ENCODE data around the gene WNT7A. TPM values are rescaled to one million over a fixed set of nuclear protein-coding genes. Genes with fewer than 3 reads are reported as not detected.
A peak's percentile ranks its signal among the peaks of the same experiment; 100 is the strongest.

WNT7A gene
- total RNA-seq, 6 donors from 2014 or later = 1.0 to 12.2 (median 6.8) TPM

DNA sequence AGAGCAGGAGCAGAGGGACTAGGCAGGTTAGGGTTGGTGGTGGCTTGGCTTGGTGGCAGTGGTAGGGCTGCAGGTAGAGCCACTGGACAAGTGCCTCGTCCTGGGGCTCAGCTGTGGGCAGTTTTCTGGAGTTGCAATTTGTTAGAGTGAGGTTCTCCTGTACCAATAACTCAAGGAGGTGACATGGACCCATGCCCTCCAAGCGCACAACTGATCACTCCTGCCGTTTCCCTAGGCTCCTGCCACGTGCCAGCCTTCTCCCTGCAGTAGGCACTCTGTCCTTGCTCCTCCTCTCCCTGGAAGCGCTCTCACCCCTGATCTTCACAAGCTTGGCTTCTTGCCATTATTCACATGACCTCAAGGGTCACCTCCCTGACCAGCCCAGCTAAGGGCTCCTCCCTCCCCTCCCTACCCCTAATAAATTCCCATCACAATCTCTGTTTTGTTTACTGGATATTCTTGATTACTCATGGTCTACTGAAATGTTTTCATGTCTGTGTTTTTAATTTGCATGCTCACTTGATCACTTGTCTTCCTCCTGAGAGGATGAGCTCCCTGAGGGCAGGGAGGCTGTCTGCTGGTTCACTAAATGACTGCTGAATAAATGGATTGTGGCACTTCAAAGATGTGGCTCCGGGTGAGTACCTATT, 3.3 kb downstream of the WNT7A start:
- Histone ChIP-seq H3K36me3 (no peaks in the 10 kb centered on the region), H3K27ac (no peak overlapping the region), H3K4me1 (peaks cover 26 to 34% (median 32%) of the 10 kb centered on the region in 4 donors), H3K27me3 (peaks cover under 1 to 44% (median 20%) of the 10 kb centered on the region in 4 donors), H3K4me3 (no peak overlapping the region), H3K9me3 (no peaks in the 10 kb centered on the region)
- 62 to 70% methylated on average over 5 to 6 of the region's 6 CpGs for WGBS, 2 donors
- TF ChIP-seq, protein P1, sequence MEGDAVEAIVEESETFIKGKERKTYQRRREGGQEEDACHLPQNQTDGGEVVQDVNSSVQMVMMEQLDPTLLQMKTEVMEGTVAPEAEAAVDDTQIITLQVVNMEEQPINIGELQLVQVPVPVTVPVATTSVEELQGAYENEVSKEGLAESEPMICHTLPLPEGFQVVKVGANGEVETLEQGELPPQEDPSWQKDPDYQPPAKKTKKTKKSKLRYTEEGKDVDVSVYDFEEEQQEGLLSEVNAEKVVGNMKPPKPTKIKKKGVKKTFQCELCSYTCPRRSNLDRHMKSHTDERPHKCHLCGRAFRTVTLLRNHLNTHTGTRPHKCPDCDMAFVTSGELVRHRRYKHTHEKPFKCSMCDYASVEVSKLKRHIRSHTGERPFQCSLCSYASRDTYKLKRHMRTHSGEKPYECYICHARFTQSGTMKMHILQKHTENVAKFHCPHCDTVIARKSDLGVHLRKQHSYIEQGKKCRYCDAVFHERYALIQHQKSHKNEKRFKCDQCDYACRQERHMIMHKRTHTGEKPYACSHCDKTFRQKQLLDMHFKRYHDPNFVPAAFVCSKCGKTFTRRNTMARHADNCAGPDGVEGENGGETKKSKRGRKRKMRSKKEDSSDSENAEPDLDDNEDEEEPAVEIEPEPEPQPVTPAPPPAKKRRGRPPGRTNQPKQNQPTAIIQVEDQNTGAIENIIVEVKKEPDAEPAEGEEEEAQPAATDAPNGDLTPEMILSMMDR (IDR thresholded peaks at IDR 0.05) = no peak
- TF ChIP-seq POLR2A (IDR thresholded peaks at IDR 0.05) (no peak), POLR2AphosphoS5 (IDR thresholded peaks at IDR 0.05) (no peak), EP300 (IDR thresholded peaks at IDR 0.05) (no peak)
- ATAC-seq (ENCODE audit: low FRiP score in 2 of 2) (no peak), DNase-seq (no peak)

DNA sequence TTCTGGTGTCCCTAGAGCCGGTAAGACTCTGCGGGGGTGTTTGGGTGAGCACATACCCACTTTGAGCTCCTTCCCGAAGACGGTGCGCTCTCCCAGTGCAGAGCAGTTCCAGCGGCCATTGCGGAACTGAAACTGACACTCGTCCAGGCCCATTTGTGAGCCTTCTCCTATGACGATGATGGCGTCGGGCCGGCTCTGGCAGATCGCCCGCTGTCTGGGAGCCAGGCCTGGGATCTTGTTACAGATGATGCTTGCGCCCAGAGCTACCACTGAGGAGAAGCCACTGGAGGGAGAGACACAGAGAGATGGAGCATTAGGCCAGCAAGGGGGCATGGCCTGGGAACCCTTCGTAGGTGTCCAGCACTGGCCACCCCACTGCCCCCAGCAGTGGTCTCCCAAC, 5.0 kb downstream of the WNT7A start:
- Histone ChIP-seq H3K27ac (no peak overlapping the region), H3K4me1 (peaks cover 18 to 23% (median 22%) of the 10 kb centered on the region in 4 donors), H3K4me3 (no peak overlapping the region), H3K9me3 (peaks cover 0 to 7% (median 6%) of the 10 kb centered on the region in 4 donors), H3K36me3 (no peaks in the 10 kb centered on the region), H3K27me3 (peaks cover 0 to 32% (median 14%) of the 10 kb centered on the region in 4 donors)
- ATAC-seq (ENCODE audit: low FRiP score in 2 of 2) (no peak), DNase-seq (peak in 1 of 2 donors; percentile 65)
- TF ChIP-seq POLR2A (IDR thresholded peaks at IDR 0.05) (no peak), POLR2AphosphoS5 (IDR thresholded peaks at IDR 0.05) (no peak), EP300 (IDR thresholded peaks at IDR 0.05) (no peak)
- TF ChIP-seq, protein P1 (IDR thresholded peaks at IDR 0.05) = no peak
- 72 to 82% methylated on average over 8 to 16 of the region's 16 CpGs for WGBS, 2 donors

DNA sequence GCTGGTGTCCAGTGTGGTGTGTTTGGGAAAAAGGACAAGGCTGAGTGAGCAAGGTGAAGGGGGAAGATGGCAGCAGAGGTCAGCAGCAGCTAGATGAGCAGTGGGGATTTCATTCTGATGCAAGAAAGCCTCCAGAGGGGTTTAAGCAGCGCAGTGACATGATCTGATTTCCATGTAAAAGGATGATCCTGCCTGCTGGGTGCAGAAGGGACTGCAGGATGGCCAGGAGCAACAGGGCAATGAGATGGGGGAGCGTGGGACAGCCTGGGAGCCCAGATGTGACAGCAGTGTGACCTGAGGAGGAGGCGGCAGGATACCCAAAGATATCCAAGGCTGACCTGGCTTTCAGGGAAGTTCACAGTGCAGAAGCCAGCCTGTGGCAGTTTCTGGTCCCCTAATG, 6.1 kb downstream of the WNT7A start:
- 30 to 60% methylated on average over 3 of the region's 3 CpGs for WGBS, 2 donors
- no peak for ATAC-seq (ENCODE audit: low FRiP score in 2 of 2)
- peaks cover 0 to 23% (median 6%) of the 10 kb centered on the region in 4 donors for H3K27me3 ChIP-seq

DNA sequence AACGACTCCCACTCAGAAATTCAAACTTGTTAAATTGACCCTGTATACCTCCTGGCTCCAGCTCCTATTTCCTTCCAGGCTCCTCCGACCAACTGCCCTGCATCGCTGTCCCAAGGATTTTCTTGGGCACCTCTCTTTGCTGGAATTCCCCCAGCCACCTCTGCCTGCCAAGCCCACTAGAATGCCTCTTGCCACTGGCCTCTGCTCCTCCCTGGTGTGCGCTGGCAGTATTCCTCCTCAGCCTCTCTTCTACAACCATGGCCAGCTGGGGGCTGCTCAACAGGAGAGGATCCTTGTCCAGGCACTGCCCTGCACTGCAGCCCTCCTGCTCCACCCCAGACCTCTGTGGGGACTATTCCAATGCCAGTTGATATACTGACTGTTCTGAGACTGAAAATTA, 7.4 kb downstream of the WNT7A start:
- DNase-seq (no peak), ATAC-seq (ENCODE audit: low FRiP score in 2 of 2) (no peak)
- TF ChIP-seq, protein P1 (IDR thresholded peaks at IDR 0.05) = no peak
- TF ChIP-seq POLR2AphosphoS5 (IDR thresholded peaks at IDR 0.05) (no peak), EP300 (IDR thresholded peaks at IDR 0.05) (no peak), POLR2A (IDR thresholded peaks at IDR 0.05) (no peak)
- H3K4me1 ChIP-seq = no peaks in the 10 kb centered on the region
- no peak overlapping the region for H3K27ac ChIP-seq
- peaks cover 0 to 12% (median 0%) of the 10 kb centered on the region in 4 donors for H3K27me3 ChIP-seq
- H3K36me3 ChIP-seq = no peaks in the 10 kb centered on the region
- 61 to 67% methylated on average over 4 of the region's 4 CpGs for WGBS, 2 donors
- H3K4me3 ChIP-seq = no peak overlapping the region
- peaks cover 0 to 7% (median 6%) of the 10 kb centered on the region in 4 donors for H3K9me3 ChIP-seq

More for the DNA sequence above, 6.1 kb downstream of the WNT7A start:
- TF ChIP-seq, protein P1 (IDR thresholded peaks at IDR 0.05) = no peak
- no peak for TF ChIP-seq EP300 (IDR thresholded peaks at IDR 0.05)
- no peak for TF ChIP-seq POLR2AphosphoS5 (IDR thresholded peaks at IDR 0.05)
- DNase-seq = no peak
- Histone ChIP-seq H3K4me3 (no peak overlapping the region), H3K9me3 (peaks cover 0 to 7% (median 6%) of the 10 kb centered on the region in 4 donors), H3K36me3 (no peaks in the 10 kb centered on the region), H3K4me1 (peaks cover 7 to 12% (median 11%) of the 10 kb centered on the region in 4 donors), H3K27ac (no peak overlapping the region)

DNA sequence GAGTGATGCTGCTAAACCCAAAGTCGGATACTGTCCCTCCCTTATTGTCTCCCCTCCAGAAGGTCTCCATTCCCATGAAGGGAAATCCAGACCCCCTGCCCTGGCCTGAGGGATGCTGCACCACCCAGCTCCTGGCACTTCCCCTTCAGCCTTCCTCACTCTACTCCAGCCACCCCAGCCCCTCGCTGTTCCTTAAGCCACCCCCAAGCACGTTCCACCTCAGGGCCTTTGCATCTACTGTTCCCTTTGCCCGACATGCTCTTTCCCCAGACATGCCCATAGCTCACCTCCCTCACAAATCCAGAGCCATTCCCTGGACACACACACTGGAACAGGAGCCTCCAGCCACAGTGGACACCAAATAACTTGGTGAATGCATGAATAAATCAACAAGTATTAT, 8.1 kb downstream of the WNT7A start:
- H3K9me3 ChIP-seq = peaks cover 0 to 7% (median 6%) of the 10 kb centered on the region in 4 donors
- DNase-seq (no peak), ATAC-seq (ENCODE audit: low FRiP score in 2 of 2) (no peak)
- 64 to 92% methylated on average over 4 of the region's 4 CpGs for WGBS, 2 donors
- no peak overlapping the region for H3K27ac ChIP-seq
- H3K36me3 ChIP-seq = no peaks in the 10 kb centered on the region
- TF ChIP-seq EP300 (IDR thresholded peaks at IDR 0.05) = no peak
- no peak for TF ChIP-seq POLR2A (IDR thresholded peaks at IDR 0.05)
- TF ChIP-seq, protein P1 (IDR thresholded peaks at IDR 0.05) = no peak
- TF ChIP-seq POLR2AphosphoS5 (IDR thresholded peaks at IDR 0.05) = no peak
- H3K4me3 ChIP-seq = no peak overlapping the region
- H3K27me3 ChIP-seq = peaks cover 0 to 7% (median 0%) of the 10 kb centered on the region in 4 donors
- no peaks in the 10 kb centered on the region for H3K4me1 ChIP-seq

Data from upper lobe of left lung (tissue), 6 donors.